HG03045 (cell line): Measurements from ENCODE around the gene LSM14A.
"Not testable (repeated sequence)": the region's sequence is repeated elsewhere in the genome, so short reads cannot be mapped to it uniquely, and the experiment has no call there.

Source experiments
- ATAC-seq: cut with Tn5 transposase; IDR thresholded peaks from one replicate; pipeline ENCODE4 v1.9.1; 2021; ENCODE audit warnings: mild to moderate bottlenecking, moderate library complexity; ENCODE audit not compliant: unreplicated experiment

LSM14A gene

DNA sequence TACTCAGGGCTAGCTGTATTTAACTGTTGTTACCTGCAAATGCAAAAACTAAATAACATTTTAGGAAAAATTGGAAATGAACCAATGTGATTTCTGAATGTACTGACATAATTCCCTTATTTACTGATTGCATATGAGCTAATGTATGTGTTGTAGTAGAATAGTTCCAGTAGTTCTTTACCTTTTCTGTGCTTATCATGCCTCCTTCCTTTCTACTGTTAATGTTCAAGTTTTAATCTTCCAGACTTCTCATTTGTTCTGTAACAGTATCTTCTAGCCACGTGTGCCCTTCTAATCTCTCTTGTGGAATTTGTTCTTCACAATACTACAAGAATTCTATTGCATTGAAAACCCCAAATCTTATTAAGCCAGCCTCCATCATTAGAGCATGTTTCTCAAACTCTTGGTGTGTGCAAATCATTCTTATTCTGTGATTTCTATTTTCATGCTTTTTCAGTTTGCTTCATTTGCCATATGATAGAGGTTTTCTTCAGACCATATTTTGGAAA, 17.7 kb downstream of the LSM14A start:
- no peak for ATAC-seq

DNA sequence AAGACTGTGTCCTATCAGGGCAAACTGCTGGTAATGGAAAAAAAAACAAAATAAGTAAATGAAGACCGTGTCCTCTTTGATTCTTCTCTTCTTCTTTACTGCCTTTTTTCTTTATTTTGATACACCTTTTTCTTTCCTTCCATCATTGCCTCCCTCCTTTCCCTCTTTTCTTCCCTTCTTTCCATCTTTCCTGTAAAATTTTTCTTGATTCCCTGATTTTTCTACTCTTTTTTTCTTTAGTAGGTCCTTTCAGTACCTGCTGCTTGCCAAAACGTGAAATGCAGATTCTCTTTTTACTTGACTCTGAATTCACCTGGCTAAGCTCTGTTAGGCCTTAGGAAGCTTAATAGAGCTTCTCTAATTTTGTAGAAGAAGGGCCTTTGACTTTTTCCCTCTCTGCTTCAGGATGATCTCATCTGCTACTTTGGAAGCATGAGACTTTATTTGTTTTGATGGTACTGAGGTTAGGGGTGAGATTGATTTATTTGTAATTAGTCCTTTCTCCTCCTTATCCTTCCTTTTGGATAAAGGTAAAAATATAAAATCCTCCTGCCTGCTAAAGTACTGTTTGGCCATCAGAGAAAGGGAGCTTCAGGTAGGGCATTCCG, 19.2 kb downstream of the LSM14A start:
- no peak for ATAC-seq

DNA sequence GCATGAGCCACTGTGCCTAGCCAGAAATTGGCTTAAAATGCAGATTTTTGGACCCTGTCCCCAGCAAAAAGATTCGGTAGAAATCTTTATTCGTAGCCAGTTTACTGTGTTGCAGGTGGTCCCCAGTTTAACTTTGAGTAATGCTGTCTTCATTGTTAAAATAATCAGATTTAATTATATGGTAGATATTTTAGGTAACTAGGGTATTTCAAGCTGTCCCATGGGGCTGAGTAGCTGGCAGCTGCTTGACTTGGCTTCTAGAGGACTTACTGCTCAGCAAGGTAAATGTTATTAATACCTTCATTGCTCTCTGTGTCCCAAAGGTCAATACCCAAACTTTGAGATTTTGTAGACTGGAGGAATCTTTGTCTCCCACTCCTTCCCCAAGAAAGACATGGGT, 21.1 kb downstream of the LSM14A start:
- ATAC-seq: no peak

DNA sequence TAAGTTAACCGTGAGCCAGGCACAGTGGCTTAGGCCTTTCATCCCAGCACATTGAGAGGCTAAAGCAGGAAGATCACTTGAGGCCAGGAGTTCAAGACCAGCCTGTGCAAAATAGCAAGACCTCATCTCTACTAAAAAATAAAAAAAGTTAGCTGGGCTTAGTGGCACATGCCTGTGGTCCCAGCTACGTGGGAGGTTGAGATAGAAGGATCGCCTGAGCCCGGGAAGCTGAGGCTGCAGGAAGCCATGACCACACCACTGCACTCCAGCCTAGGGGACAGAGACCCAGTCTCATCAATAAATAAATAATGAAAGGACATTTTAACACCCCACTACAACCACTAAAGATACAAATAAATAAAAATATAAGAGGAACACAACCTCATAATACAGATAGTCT, 21.6 kb downstream of the LSM14A start:
- ATAC-seq: no peak

DNA sequence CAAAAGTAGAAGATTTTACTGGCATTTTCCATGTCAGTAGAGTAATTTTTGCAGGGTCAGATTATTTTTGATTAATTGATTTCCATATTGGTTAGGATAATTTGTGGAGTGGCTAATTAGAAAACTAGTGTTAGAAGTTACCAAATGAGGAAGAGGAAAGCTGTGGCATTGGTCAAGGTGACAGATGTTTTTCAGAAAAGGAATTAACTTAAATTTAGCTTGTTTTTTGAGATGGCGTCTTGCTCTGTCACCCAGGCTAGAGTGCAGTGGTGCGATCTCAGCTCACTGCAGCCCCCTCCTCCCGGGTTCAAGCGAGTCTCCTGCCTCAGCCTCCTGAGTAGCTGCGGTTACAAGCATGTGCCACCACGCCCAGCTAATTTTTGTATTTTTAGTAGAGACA, 28.8 kb downstream of the LSM14A start:
- ATAC-seq: no peak

DNA sequence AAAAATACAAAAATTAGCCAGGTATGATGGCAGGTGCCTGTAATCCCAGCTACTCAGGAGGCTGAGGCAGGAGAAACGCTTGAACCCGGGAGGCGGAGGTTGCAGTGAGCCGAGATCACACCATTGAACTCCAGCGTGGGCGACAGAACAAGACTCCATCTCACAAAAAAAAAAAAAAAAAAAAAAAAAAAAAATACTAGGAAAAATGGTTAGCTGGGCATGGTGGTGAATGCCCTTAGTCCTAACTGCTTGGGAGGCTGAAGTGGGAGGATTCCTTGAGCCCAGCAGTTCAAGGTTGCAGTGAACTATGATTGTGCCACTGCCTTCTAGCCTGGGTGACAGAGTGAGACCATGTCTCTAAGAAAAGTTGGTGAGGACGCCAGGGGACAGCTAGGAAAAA, 33.0 kb downstream of the LSM14A start:
- ATAC-seq: not testable (repeated sequence)

DNA sequence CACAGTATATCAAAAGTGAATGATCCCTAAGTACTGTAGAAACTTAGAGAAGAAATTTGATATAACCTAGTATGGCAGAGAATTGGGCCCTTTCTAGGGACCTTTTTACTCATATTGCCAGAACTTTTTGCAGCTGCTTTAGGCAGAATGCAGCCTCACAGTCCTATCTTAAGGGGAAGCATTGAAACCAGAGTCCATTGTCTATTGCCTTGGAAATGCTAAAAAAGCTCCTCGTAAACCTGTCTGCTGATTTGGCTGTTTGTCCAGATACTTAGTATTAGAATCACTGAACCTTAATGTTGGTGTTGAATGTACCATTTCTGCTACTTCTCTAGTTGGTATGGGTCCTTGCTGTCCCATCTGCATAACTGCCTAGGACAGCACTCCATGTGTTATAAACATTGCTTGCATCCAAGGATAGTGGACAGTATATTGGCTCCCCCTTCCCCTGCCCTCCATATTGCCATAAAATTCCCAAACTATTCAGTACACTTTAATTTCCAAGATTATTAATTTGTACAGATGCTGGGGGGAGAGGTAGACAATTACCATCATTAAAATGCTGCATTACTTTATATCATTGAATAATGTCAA, 36.1 kb downstream of the LSM14A start:
- no peak for ATAC-seq

DNA sequence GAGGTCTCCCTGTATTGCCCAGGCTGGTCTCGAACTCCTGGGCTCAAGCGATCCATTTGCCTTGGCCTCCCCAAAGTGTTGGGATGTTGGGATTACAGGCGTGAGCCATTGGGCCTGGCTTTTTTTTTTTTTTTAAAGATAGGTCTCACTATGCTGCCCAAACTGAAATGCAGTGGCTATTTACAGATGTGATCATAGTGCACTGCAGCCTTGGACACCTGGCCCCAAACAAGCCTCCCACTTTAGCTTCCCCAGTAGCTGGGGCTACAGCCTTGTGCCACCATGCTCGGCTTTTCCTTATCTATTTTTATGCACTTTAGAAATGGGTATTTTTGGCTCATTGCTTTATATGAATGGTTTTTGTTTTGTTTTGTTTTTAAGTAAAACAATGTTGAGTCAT, 37.4 kb downstream of the LSM14A start:
- no peak for ATAC-seq

DNA sequence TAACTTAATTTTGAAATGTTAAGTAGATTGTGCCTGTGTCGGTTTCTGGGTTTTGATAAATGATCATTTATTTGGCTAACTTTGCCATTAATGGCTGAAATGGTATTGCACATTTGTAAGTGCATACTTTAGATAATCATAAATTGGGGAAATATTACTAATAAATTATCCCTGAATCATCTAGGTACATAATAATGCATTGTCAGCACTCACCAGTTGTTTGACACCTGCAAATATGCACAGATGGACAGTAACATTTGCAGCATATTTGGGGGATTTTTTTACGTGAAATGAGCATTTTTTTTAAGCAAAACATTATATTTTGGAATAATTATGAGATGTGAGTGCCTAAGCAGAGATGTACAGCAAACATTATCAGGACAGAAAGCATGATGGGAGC, 41.0 kb downstream of the LSM14A start:
- ATAC-seq: no peak

DNA sequence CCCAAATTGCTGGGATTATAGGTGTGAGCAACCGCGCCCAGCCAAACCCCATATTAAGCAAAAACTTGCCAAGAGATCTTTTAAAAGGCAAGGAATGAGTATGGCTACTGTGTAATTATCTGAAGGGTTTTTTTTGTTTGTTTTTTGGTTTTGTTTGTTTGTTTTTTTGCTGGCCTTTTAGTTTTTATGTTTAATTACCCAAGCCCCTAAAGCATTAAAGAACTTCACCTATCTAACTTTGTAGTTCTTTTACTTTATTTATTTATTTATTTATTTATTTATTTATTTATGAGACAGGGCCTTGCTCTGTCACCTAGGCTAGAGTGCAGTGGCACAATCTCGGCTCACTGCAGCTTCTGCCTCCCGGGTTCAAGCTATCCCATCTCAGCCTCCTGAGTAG, 41.7 kb downstream of the LSM14A start:
- ATAC-seq: no peak

DNA sequence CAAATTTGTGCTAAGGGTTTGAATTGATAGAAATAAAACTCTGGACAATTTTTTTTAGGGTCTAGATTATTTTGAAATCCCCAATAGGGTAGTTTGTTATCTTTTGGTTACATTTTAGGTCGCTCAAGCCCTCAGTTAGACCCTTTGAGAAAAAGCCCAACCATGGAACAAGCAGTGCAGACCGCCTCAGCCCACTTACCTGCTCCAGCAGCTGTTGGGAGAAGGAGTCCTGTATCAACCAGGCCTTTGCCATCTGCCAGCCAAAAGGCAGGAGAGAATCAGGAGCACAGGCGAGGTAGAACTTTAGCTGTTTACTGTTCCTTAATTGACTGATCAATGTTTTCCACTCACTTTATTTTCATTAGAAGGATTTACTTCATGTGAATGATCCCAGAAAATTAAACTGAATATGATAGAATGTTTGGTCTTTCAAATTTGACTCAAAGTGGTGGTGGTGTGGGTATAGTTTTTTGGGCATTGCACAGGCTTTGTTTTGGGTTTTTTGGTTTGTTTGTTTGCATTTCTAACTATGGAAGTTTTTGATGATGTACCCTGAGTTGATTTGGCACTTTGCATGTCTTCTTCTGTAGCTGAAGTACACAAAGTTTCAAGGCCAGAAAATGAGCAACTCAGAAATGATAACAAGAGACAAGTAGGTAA, 42.8 kb downstream of the LSM14A start:
- ATAC-seq: no peak

DNA sequence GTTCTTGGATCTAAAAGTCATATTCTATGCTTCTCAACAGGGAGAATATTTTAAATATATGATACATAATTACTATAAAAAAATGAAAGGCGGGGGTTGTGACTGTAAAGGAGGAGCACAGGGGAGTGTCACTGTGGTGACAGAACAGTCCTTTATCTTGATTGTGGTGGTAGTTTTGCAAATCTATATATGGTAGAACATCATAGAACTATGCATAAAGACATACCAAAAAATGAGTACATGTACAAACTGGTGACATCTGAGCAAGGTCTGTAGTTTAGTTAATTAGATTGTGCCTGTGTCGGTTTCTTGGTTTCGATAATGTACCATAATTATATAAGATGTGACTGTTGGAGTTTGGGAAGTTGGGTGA, 43.3 kb downstream of the LSM14A start:
- no peak for ATAC-seq

DNA sequence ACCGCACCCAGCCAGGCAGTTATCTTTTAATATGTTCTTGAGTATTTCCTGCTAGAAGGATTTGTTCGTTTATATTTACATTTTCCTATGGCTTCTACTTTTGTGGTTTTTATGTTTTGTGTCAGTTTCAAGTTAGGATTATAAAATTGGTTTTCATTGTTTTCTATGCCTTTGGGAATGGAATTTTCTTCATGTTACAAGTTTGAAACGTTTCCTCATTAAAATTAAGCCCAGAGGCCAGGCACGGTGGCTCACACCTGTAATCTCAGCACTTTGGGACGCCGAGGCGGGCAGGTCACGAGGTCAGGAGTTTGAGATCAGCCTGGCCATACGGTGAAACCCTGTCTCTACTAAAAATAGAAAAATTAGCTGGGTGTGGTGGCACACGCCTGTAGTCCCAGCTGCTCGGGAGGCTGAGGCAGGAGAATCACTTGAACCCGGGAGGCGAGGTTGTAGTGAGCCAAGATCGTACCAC, 44.5 kb downstream of the LSM14A start:
- ATAC-seq: not testable (repeated sequence)

DNA sequence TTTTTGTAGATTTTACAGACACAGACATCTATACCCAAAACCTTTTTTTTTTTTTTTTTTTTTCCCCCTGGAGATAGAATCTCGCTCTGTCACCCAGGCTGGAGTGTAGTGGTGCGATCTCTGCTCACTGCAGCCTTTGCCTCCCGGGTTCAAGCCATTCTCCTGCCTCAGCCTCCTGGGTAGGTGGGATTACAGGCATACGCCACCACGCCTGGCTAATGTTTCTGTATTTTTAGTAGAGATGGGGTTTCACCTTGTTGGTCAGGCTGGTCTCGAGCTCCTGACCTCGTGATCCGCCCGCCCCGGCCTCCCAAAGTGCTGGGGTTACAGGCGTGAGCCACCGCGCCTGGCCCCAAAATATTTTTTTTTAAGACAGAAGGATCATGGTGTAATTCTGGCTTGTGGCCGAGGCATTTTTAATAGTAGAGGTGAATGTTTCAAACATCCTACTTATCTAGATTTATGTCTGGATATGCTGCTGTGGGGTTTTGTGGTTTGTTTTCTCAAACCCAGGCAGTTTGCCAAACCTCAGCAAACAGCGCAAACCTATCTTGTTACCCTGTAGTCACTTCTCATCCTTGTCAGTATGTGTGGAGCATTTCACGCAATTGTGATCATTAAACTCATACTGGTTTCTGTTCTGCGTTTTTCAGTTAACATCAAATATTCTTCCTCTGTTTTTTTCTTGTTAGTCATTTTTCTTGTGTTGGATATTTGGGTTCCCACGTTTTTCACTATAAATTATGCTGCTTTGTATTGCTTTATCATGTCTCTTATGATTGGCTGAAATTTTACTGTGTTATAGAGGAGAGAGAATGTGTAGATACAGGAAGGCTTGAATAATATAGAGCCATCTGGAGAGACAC, 45.9 kb downstream of the LSM14A start:
- ATAC-seq: no peak

DNA sequence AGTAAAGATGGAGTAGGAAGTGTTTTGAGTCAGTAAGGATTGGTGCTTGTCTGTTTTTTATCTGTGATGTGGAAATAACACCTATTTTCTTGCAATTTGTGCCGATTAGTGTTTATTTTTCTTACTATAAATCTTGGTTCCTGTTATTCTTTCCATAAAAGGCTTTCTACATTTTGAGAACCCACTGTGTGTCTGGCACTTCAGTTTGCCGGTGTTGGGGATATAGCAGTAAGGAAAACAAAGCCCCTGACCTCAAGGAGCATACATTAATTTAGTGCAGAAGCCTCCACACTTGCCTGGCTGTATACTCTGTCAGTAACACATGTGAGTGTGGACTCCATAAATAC, 46.5 kb downstream of the LSM14A start:
- no peak for ATAC-seq

DNA sequence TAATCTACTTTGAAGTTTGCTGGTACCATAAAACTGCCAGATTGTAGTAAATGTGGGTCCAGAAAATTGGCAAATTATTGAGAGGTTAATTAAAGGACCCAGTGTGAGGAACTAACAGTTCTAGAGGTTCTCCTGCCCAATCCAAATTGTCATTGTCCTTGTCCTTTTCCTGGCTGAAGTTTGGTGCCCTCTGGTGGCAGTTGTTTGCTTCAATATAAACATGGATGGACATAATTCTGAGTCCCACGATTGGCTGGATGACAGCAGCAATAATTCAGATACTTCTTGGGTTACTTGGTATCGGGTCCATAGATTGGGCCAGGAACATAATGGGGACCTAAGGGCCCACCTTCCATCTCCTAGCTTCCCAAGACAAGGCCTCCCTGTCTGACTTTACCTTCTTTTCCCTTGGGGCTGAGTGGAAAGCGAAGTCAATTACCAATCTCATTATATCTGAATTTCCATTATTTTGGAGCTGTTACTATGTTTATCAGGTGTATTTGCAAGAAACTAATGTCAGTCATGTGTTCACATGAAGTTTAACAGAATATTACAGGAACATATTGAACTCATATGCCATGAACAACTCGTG, 48.3 kb downstream of the LSM14A start:
- no peak for ATAC-seq

DNA sequence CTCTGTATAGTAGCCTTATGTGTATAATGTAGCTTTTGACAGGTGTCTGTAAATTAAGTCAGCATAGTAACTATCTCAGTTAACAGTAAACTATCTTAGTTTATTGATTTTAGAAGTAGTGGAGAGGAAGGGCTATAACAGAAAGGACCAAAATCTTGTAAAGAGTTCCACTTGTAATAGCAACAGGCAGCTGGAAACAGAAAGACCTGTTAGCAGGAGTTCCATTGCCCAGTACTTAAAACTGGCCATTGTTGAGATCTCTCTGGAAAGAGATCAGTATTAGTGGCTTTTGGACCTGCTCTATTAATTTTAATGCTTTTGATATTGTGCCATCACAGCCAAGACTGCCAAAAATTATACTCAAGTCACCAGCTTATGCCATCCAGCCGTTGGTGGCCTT, 50.1 kb downstream of the LSM14A start:
- no peak for ATAC-seq

DNA sequence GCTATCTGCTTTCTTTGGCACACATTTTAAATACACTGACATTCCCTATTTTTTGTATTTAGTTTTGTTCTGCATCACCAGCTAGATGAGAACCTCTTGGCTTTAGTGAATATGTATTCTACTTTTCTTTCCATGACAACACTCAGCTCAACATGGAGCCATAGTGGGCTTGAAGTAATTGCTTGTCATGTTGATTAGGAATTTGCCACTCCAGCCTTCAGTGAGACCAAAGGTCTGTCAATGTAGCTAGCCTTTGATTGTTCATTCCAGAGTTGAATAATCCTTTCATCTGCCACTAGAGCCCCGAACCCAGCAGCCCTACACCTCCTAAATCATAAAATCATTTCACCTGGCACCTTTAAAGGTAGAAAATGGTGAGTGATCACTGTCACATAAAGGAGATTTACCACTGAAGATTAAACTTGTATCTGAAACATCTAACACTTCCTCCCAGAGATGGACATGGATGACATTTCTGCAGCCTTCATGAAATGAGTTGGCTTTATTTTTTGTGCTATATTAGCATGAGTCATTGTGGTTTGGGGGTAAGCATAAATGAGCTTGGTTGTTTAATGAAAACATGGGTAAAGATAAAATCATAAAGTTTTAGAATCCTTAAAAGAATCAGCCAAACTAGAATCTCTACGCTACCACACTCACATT, 52.8 kb downstream of the LSM14A start:
- ATAC-seq: no peak

DNA sequence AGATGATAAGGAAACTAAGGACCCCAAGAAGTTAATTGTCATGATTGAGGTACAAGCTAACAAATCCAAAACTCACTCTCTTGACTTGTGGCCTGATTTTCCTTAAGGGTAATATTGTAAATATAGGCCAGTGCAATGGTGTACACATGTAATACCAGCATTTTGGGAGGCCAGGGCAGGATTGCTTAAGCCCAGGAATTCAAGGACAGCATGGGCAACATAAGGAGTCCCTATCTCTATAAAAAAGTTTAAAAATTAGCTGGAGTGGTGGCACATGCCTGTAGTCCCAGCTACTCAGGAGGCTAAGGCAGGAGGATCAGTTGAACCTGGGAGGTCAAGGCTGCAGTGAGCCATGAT, 53.3 kb downstream of the LSM14A start:
- ATAC-seq: no peak

DNA sequence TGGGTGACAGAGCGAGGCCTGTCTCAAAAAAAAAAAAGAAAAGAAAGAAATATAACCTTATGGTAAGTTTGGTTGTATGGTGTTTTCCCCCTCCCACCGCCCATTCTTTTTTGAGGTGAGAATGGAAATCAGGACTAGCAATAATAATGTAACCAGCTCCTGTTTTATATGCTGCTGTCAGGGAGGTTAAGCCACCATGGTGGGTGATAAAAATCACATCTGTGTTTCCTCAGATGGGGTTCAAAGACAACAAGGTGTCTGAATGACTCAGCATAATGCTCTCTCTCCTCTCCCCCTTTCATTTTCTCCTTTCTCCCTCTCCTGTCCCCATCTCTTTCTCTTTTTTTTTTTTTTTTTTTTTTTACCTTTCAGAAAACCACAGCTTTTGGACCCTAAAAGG, 53.7 kb downstream of the LSM14A start:
- ATAC-seq: no peak

DNA sequence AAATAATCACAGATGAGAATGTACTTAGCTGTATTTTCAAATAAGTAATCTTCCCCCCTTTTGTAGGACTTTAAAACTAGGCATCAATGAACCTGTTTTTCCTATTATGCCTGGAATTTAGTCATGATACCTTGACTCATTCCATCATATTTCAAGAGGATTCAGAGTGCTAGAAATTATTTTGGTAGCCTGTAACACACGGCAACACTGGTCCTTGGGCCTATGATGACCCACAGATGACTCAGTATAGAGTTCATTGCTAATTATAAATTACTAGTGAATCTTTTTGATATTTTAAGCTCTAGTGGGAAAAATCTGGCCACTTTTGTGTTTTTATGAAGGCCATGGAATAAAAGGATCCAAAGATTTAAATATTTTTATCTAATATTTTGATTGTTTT, 56.0 kb downstream of the LSM14A start:
- ATAC-seq: no peak
